ENCODE data around the gene NOTCH1. TPM values are rescaled to one million over a fixed set of nuclear protein-coding genes. Genes with fewer than 3 reads are reported as not detected.

NOTCH1 gene
- total RNA-seq, 4 donors from 2014 or later, result 31.1 to 72.1 (median 44.0) TPM

DNA sequence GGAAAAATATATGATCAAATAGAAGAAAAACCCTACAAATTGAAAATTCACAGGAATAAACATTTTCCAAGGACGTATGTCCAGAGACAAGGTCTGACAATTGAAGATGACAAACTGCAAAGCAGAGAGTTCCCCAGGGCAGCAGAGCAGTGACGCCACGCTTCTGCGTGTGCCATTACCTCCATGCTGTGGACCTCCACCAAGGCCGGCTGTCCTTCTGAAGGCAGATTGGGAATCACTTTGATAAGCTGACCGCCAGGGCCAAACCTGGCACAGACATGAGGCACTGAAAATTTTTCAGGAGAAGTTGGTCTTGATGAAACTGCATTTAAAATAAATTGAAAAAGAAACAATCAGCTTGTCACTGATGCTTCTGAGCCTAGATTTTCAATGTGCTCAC lies 81.6 kb downstream of the NOTCH1 start:
- WGBS, 2 donors (ENCODE audit: low coverage in 1 of 2), result 82 to 86% methylated on average over 6 of the region's 6 CpGs
- ATAC-seq, result no peak
- Histone ChIP-seq H3K27ac (no peak overlapping the region), H3K4me1 (no peaks in the 10 kb centered on the region), H3K27me3 (no peaks in the 10 kb centered on the region), H3K9me3 (no peaks in the 10 kb centered on the region), H3K36me3 (peaks cover 0 to 100% of the 10 kb centered on the region in 2 donors), H3K4me3 (no peak overlapping the region)
- TF ChIP-seq POLR2AphosphoS5 (IDR thresholded peaks at IDR 0.05) (no peak), POLR2A (IDR thresholded peaks at IDR 0.05) (no peak), EP300 (IDR thresholded peaks at IDR 0.05) (no peak), CTCF (IDR thresholded peaks at IDR 0.05) (no peak)

DNA sequence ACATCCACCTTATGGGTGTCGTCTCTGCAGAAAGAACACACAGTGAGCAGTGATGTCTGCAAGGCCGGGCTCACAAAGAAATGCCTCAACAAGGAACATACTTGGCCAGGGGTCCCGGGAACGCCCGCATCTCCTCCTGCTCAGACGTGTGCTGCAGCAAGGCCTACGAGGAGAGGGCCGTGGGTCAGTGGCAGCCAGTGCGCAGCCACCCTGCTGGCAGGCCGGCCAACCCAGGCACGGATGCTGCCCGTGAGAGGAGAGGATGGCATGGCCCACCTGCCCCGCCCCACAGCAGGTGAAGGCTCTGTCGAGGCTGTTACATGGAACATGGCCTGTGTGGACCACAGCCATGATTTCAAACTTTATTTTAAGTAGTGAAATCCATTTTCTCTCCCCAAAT lies 82.3 kb downstream of the NOTCH1 start:
- Histone ChIP-seq H3K36me3 (peaks cover 0 to 100% of the 10 kb centered on the region in 2 donors), H3K9me3 (no peaks in the 10 kb centered on the region), H3K27me3 (no peaks in the 10 kb centered on the region), H3K4me1 (no peaks in the 10 kb centered on the region), H3K4me3 (no peak overlapping the region), H3K27ac (no peak overlapping the region)
- WGBS, 2 donors (ENCODE audit: low coverage in 1 of 2), result 79 to 87% methylated on average over 3 to 6 of the region's 14 CpGs
- no peak for ATAC-seq
- TF ChIP-seq POLR2AphosphoS5 (IDR thresholded peaks at IDR 0.05) (no peak), POLR2A (IDR thresholded peaks at IDR 0.05) (no peak), CTCF (IDR thresholded peaks at IDR 0.05) (no peak), EP300 (IDR thresholded peaks at IDR 0.05) (no peak)

- TF ChIP-seq POLR2AphosphoS5 (IDR thresholded peaks at IDR 0.05) (no peak), CTCF (IDR thresholded peaks at IDR 0.05) (no peak), POLR2A (IDR thresholded peaks at IDR 0.05) (no peak), EP300 (IDR thresholded peaks at IDR 0.05) (no peak)
- H3K9me3 ChIP-seq, result no peaks in the 10 kb centered on the region
- H3K27ac ChIP-seq, result no peak overlapping the region
- no peak for ATAC-seq
- no peaks in the 10 kb centered on the region for H3K27me3 ChIP-seq
- H3K4me1 ChIP-seq, result no peaks in the 10 kb centered on the region
- WGBS, 2 donors (ENCODE audit: low coverage in 1 of 2), result 80% methylated on average over 1 of the region's 17 CpGs; no CpG with 5 or more reads in 1 of the 2 donors
- H3K36me3 ChIP-seq, result peaks cover 0 to 100% of the 10 kb centered on the region in 2 donors
- no peak overlapping the region for H3K4me3 ChIP-seq
Observed at GRCh38 chr9:136462664-136463063, 83.2 kb downstream of the NOTCH1 start.

DNA sequence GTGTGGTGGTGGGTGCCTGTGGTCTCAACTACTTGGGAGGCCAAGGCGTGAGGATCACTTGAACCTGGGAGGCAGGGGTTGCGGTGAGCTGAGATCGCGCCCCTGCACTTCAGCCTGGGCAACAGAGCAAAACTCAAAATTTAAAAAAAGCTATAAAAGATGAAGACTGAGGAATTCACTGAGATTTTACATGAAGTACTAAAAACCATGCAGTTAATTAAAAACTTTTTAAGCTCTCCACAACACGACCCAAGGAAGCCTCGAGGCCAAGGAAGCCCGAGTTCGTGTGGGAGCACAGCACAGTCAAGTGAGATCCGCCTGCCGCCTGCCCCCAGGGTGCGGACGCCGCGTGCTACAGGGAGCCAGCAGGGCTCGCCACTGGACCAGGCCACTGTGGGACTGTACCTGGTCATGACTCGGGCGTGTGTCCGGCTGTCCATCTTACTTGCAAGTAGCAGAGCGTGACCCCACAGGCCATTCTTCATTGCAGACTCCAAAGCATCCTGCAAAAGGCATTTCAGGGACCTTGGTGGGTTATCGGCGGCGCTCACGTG lies 85.0 kb downstream of the NOTCH1 start:
- WGBS, 2 donors (ENCODE audit: low coverage in 1 of 2), result 90 to 93% methylated on average over 8 to 11 of the region's 23 CpGs
- no peak for ATAC-seq
- Histone ChIP-seq H3K9me3 (no peaks in the 10 kb centered on the region), H3K27ac (no peak overlapping the region), H3K36me3 (peaks cover 0 to 100% of the 10 kb centered on the region in 2 donors), H3K4me1 (no peaks in the 10 kb centered on the region), H3K27me3 (no peaks in the 10 kb centered on the region), H3K4me3 (no peak overlapping the region)
- TF ChIP-seq POLR2AphosphoS5 (IDR thresholded peaks at IDR 0.05) (no peak), EP300 (IDR thresholded peaks at IDR 0.05) (no peak), POLR2A (IDR thresholded peaks at IDR 0.05) (no peak), CTCF (IDR thresholded peaks at IDR 0.05) (no peak)

DNA sequence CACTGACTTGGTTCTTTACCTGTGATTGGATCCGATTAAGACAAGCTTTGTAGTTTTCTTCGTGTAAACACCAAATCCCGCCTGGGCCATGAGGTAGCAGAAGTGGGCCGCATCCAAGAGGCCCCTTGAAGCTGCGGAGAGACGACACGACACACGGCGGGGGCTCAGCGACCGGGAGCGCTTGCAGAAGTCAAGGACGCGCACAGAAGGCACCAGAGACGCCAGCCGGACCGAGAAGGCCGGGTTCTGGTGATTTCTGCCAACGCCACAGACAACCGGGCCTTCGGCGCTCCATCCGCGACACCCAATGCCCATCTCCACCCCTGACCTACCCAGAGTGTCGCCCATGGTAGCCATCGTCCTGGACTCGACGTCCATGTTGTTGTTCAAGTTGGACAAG lies 86.4 kb downstream of the NOTCH1 start:
- H3K4me3 ChIP-seq, result no peak overlapping the region
- no peaks in the 10 kb centered on the region for H3K9me3 ChIP-seq
- 90 to 92% methylated on average over 13 to 22 of the region's 28 CpGs for WGBS, 2 donors (ENCODE audit: low coverage in 1 of 2)
- no peaks in the 10 kb centered on the region for H3K27me3 ChIP-seq
- ATAC-seq, result no peak
- peaks cover 0 to 100% of the 10 kb centered on the region in 2 donors for H3K36me3 ChIP-seq
- no peak for TF ChIP-seq CTCF (IDR thresholded peaks at IDR 0.05)
- TF ChIP-seq EP300 (IDR thresholded peaks at IDR 0.05), result no peak
- TF ChIP-seq POLR2A (IDR thresholded peaks at IDR 0.05), result no peak
- no peak for TF ChIP-seq POLR2AphosphoS5 (IDR thresholded peaks at IDR 0.05)
- no peaks in the 10 kb centered on the region for H3K4me1 ChIP-seq
- no peak overlapping the region for H3K27ac ChIP-seq

All from gastroesophageal sphincter (tissue), 4 donors.